ENCODE results near the gene PROKR1.

PROKR1 gene

DNA sequence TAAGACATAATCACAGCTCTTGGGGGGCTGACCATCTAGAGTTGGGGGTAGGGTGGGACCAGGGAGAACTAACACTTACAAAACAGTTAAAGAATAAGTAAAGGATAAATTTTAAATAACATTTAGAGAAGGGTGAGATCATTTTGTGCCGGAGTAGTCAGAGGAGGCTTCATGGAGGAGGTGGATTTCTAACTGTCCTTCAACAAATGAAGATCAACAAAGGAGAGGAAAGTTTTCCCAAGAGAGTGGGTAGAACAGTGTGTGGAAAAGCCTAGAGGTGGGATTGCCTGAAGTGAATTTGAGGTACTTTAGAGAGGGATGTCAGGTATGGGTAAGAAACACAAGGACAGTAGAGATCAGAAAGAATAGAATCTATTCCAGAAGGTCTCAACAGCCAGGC, 7.3 kb downstream of the PROKR1 start:
- POLR2A ChIA-PET = no interaction called here
- DNase-seq (ENCODE audit: extremely low spot score) = no peak
- TF ChIP-seq BHLHE40 (IDR thresholded peaks at IDR 0.05; ENCODE audit: borderline replicate concordance) (no peak), FOXM1 (IDR thresholded peaks at IDR 0.05; ENCODE audit: borderline replicate concordance) (no peak), ZNF384 (IDR thresholded peaks at IDR 0.05) (no peak), HDGF (IDR thresholded peaks at IDR 0.05; ENCODE audit: borderline replicate concordance) (no peak), NFRKB (IDR thresholded peaks at IDR 0.05) (no peak), L3MBTL2 (conservative IDR thresholded peaks at IDR 0.05) (no peak), SUZ12 (IDR thresholded peaks at IDR 0.05) (no peak), LEF1 (IDR thresholded peaks at IDR 0.05; ENCODE audit: borderline replicate concordance) (no peak), ARNT (IDR thresholded peaks at IDR 0.05) (no peak), CTBP1 (IDR thresholded peaks at IDR 0.05; ENCODE audit: borderline replicate concordance) (no peak), FOXK2 (IDR thresholded peaks at IDR 0.05) (no peak), TARDBP (IDR thresholded peaks at IDR 0.05) (no peak), FOXA1 (IDR thresholded peaks at IDR 0.05) (no peak), ELF4 (IDR thresholded peaks at IDR 0.05) (no peak), SP1 (IDR thresholded peaks at IDR 0.05) (no peak)
- TF ChIP-seq, protein P1, sequence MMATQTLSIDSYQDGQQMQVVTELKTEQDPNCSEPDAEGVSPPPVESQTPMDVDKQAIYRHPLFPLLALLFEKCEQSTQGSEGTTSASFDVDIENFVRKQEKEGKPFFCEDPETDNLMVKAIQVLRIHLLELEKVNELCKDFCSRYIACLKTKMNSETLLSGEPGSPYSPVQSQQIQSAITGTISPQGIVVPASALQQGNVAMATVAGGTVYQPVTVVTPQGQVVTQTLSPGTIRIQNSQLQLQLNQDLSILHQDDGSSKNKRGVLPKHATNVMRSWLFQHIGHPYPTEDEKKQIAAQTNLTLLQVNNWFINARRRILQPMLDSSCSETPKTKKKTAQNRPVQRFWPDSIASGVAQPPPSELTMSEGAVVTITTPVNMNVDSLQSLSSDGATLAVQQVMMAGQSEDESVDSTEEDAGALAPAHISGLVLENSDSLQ (IDR thresholded peaks at IDR 0.05) = no peak
- CTCF ChIA-PET = no interaction called here

DNA sequence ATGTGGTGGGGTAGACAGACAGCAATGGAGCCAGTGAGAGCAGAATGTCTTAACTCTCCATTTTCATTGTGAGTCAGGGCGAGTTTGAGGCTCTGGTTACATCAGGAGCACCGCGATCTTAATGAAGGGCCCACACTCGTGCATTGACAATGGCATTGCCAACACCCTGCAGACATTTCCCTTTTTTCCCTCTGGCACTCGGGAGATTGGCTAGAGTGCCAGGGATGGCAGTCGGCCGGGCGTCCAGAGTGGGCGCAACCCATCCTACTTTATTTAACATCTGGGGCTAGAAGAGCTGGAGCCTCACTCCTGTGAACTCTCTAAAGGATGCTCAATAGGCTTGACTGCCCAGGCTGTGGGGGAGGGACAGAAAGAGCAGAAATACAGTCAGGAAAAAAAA, 9.7 kb downstream of the PROKR1 start:
- CTCF ChIA-PET = no interaction called here
- POLR2A ChIA-PET = no interaction called here

DNA sequence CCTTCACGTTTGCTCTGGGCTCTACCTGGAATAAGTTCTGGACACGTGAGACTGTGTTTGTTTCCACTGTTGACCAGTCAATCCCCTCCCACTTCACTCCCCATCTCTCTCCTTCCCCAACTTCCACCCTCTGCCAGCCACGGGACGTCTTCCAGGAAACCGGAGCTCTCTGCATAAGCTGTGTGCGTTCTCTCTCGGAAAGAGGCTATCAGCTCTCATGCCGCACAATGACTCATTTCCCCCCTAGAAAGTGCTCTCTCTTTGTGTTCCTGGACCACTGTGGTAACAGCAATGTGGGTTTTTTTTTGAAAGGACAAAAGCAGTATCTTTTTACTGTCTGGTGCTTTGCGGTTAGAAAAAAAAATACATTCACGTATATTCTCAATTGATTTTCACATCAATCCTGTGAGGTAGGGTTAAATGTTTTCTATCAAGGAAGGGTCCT, 10.2 kb downstream of the PROKR1 start:
- ChIA-PET POLR2A (no interaction called here), CTCF (no interaction called here)
- TF ChIP-seq NFRKB (IDR thresholded peaks at IDR 0.05) (no peak), CTBP1 (IDR thresholded peaks at IDR 0.05; ENCODE audit: borderline replicate concordance) (no peak)
- TF ChIP-seq, protein P1 (IDR thresholded peaks at IDR 0.05) = no peak
- DNase-seq (ENCODE audit: extremely low spot score) = no peak

More for the DNA sequence above, 9.7 kb downstream of the PROKR1 start:
- TF ChIP-seq SP1 (IDR thresholded peaks at IDR 0.05) (no peak), FOXK2 (IDR thresholded peaks at IDR 0.05) (no peak), BHLHE40 (IDR thresholded peaks at IDR 0.05; ENCODE audit: borderline replicate concordance) (no peak), ARNT (IDR thresholded peaks at IDR 0.05) (no peak), L3MBTL2 (conservative IDR thresholded peaks at IDR 0.05) (no peak), ELF4 (IDR thresholded peaks at IDR 0.05) (no peak), LEF1 (IDR thresholded peaks at IDR 0.05; ENCODE audit: borderline replicate concordance) (no peak), TARDBP (IDR thresholded peaks at IDR 0.05) (no peak), CTBP1 (IDR thresholded peaks at IDR 0.05; ENCODE audit: borderline replicate concordance) (no peak), FOXM1 (IDR thresholded peaks at IDR 0.05; ENCODE audit: borderline replicate concordance) (no peak), ZNF384 (IDR thresholded peaks at IDR 0.05) (no peak), HDGF (IDR thresholded peaks at IDR 0.05; ENCODE audit: borderline replicate concordance) (no peak), FOXA1 (IDR thresholded peaks at IDR 0.05) (no peak), NFRKB (IDR thresholded peaks at IDR 0.05) (no peak), SUZ12 (IDR thresholded peaks at IDR 0.05) (no peak)
- TF ChIP-seq, protein P1 (IDR thresholded peaks at IDR 0.05) = no peak
- DNase-seq (ENCODE audit: extremely low spot score) = no peak

DNA sequence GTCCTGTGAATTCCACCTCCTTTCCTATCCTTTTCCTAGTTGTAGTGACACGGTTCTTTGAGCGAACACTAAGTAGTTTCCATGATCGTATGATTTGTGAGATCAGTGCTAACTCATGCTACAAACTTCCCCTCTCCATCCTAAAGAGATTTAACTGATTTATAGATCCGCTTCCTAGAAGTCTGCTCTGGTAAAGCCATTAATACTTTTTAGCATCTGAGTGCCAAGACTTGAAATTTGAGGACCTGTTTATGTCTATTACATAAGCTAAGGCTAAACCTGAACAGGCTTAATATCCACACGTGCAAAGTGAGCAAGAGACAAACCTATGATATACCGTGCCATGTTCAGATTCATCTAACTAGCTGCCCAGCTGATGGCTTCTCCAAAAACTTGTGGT, 14.9 kb downstream of the PROKR1 start:
- POLR2A ChIA-PET = no interaction called here
- CTCF ChIA-PET = no interaction called here
- DNase-seq (ENCODE audit: extremely low spot score) = no peak
- no peak for TF ChIP-seq FOXK2 (IDR thresholded peaks at IDR 0.05)
- no peak for TF ChIP-seq ARNT (IDR thresholded peaks at IDR 0.05)
- no peak for TF ChIP-seq CTBP1 (IDR thresholded peaks at IDR 0.05; ENCODE audit: borderline replicate concordance)
- no peak for TF ChIP-seq BHLHE40 (IDR thresholded peaks at IDR 0.05; ENCODE audit: borderline replicate concordance)
- TF ChIP-seq, protein P1 (IDR thresholded peaks at IDR 0.05) = no peak
- TF ChIP-seq LEF1 (IDR thresholded peaks at IDR 0.05; ENCODE audit: borderline replicate concordance) = no peak
- no peak for TF ChIP-seq NFRKB (IDR thresholded peaks at IDR 0.05)
- no peak for TF ChIP-seq L3MBTL2 (conservative IDR thresholded peaks at IDR 0.05)
- no peak for TF ChIP-seq FOXM1 (IDR thresholded peaks at IDR 0.05; ENCODE audit: borderline replicate concordance)
- TF ChIP-seq SP1 (IDR thresholded peaks at IDR 0.05) = no peak
- no peak for TF ChIP-seq HDGF (IDR thresholded peaks at IDR 0.05; ENCODE audit: borderline replicate concordance)
- no peak for TF ChIP-seq TARDBP (IDR thresholded peaks at IDR 0.05)
- no peak for TF ChIP-seq ELF4 (IDR thresholded peaks at IDR 0.05)
- TF ChIP-seq FOXA1 (IDR thresholded peaks at IDR 0.05) = no peak
- no peak for TF ChIP-seq SUZ12 (IDR thresholded peaks at IDR 0.05)
- TF ChIP-seq ZNF384 (IDR thresholded peaks at IDR 0.05) = no peak

DNA sequence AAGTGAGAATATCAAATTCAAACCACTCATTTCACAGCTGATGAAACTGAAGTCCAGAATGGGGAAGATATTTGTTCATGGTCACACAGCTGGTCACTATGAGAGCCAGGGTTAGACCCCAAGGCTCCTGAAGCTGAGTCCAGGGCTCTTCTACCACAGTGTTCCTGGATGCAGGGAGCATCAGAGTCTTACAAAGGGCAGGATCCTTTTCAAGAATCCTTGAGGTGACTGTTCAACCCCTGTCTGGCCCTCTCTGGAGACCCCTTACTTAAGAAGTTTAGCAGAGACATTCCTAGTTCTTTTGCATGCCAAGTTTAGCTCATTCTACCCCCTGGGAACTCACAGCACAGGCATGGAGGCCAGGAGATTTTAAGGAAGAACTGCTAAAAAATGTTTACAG, 15.7 kb downstream of the PROKR1 start:
- POLR2A ChIA-PET = no interaction called here
- TF ChIP-seq ZNF384 (IDR thresholded peaks at IDR 0.05) (no peak), LEF1 (IDR thresholded peaks at IDR 0.05; ENCODE audit: borderline replicate concordance) (no peak), SP1 (IDR thresholded peaks at IDR 0.05) (no peak), HDGF (IDR thresholded peaks at IDR 0.05; ENCODE audit: borderline replicate concordance) (no peak), ELF4 (IDR thresholded peaks at IDR 0.05) (no peak)
- DNase-seq (ENCODE audit: extremely low spot score) = no peak
- CTCF ChIA-PET = no interaction called here

DNA sequence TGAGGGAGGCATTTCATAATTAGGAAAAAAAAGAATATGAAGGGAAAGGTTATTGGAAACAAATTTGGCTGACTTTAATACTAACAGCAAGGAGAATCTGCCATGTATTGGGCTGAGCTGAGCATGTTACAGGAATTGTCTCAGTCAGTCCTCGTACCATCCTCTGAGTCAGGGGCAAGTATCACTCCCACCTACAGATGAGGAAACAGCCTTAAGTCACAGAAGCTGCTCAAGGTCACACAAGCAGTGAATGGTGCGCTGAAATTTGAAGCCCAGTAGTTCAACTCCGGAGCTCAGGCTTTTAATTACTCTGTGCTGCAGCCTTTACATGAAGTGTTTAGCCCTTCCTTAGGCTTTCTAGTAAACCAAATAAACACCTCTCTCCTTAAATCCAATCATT, 17.3 kb downstream of the PROKR1 start:
- POLR2A ChIA-PET = no interaction called here
- CTCF ChIA-PET = no interaction called here
- TF ChIP-seq HDGF (IDR thresholded peaks at IDR 0.05; ENCODE audit: borderline replicate concordance) (no peak), FOXK2 (IDR thresholded peaks at IDR 0.05) (no peak), SP1 (IDR thresholded peaks at IDR 0.05) (no peak), CTBP1 (IDR thresholded peaks at IDR 0.05; ENCODE audit: borderline replicate concordance) (no peak), ARNT (IDR thresholded peaks at IDR 0.05) (no peak), NFRKB (IDR thresholded peaks at IDR 0.05) (no peak), FOXM1 (IDR thresholded peaks at IDR 0.05; ENCODE audit: borderline replicate concordance) (no peak), L3MBTL2 (conservative IDR thresholded peaks at IDR 0.05) (no peak), ELF4 (IDR thresholded peaks at IDR 0.05) (no peak), ZNF384 (IDR thresholded peaks at IDR 0.05) (no peak), FOXA1 (IDR thresholded peaks at IDR 0.05) (no peak), LEF1 (IDR thresholded peaks at IDR 0.05; ENCODE audit: borderline replicate concordance) (no peak), SUZ12 (IDR thresholded peaks at IDR 0.05) (no peak), BHLHE40 (IDR thresholded peaks at IDR 0.05; ENCODE audit: borderline replicate concordance) (no peak), TARDBP (IDR thresholded peaks at IDR 0.05) (no peak)
- TF ChIP-seq, protein P1 (IDR thresholded peaks at IDR 0.05) = no peak
- DNase-seq (ENCODE audit: extremely low spot score) = no peak

Data from HEK293T (cell line).